Prostate gland (tissue), 2 donors: ENCODE measurements around the gene MARK2. TPM values are rescaled to one million over a fixed set of nuclear protein-coding genes. Genes with fewer than 3 reads are reported as not detected.

Source experiments
- DNase-seq: peaks from one replicate; pipeline ENCODE4 v3.0.0-alpha.2; 2019; ENCODE audit warnings: low spot score
- H3K27ac ChIP-seq, 2 donors: fragments of 200-600 bp; sonication (generic); 2 replicates each; pipeline ENCODE4 v1.5.1; 2017 to 2019
- H3K27me3 ChIP-seq: fragments of 200-600 bp; sonication (generic); replicated peaks from 2 replicates; pipeline ENCODE4 v1.5.1; 2019; ENCODE audit not compliant: insufficient read depth
- H3K36me3 ChIP-seq, 2 donors: fragments of 200-600 bp; sonication (generic); 1 replicate in 1 of 2; 2 replicates in 1 of 2; pipeline versions ENCODE4 v1.5.1 to v1.8.1; 2017 to 2019
- H3K4me1 ChIP-seq: fragments of 200-600 bp; sonication (generic); replicated peaks from 2 replicates; pipeline ENCODE4 v1.5.1; 2019
- H3K4me3 ChIP-seq, 2 donors: fragments of 200-600 bp; sonication (generic); 2 replicates each; pipeline ENCODE4 v1.5.1; 2017 to 2019
- H3K9me3 ChIP-seq: fragments of 200-600 bp; sonication (generic); 2 replicates; pipeline ENCODE4 v1.5.1; 2017
- POLR2A ChIP-seq: fragments of 450-650 bp; IDR thresholded peaks from one replicate; pipeline ENCODE4 v1.6.1; 2016; ENCODE audit warnings: antibody characterized with exemption, mild to moderate bottlenecking
- POLR2AphosphoS5 ChIP-seq: sonication (generic); formaldehyde crosslinking; IDR thresholded peaks from one replicate; pipeline ENCODE4 v1.6.1; 2017; ENCODE audit warnings: antibody characterized with exemption
- WGBS: methylation state at CpG from one replicate; pipeline ENCODE4 v1.1.5; 2018; 5-methylcytosine and 5-hydroxymethylcytosine counted together
- intact Hi-C: fragments of 100-400 bp; cut with DNase I; formaldehyde crosslinking; loops from one replicate; pipeline ENCODE4 v1.14.2; 2022
- total RNA-seq, 2 donors: library from RNA; depleted of rRNA; stranded (reverse); fragments of >200 nt; gene quantifications; one replicate each; pipeline ENCODE4 v1.1.0, GENCODE V29; 2016
- TF ChIP-seq, protein P1 (sequence below), 4 experiments: fragments of 200-600 bp in 2 of 4; fragments of 450-650 bp in 2 of 4; sonication (generic) in 2 of 4; IDR thresholded peaks; 1 replicate in 3 of 4; 2 replicates in 1 of 4; pipeline ENCODE4 v1.5.1; 2016 to 2019; ENCODE audit warnings: antibody characterized with exemption in 4 of 4, mild to moderate bottlenecking in 2 of 4, moderate library complexity in 2 of 4

Gene MARK2
- total RNA-seq, 2 donors from 2014 or later, result 65.4 to 67.2 TPM

DNA sequence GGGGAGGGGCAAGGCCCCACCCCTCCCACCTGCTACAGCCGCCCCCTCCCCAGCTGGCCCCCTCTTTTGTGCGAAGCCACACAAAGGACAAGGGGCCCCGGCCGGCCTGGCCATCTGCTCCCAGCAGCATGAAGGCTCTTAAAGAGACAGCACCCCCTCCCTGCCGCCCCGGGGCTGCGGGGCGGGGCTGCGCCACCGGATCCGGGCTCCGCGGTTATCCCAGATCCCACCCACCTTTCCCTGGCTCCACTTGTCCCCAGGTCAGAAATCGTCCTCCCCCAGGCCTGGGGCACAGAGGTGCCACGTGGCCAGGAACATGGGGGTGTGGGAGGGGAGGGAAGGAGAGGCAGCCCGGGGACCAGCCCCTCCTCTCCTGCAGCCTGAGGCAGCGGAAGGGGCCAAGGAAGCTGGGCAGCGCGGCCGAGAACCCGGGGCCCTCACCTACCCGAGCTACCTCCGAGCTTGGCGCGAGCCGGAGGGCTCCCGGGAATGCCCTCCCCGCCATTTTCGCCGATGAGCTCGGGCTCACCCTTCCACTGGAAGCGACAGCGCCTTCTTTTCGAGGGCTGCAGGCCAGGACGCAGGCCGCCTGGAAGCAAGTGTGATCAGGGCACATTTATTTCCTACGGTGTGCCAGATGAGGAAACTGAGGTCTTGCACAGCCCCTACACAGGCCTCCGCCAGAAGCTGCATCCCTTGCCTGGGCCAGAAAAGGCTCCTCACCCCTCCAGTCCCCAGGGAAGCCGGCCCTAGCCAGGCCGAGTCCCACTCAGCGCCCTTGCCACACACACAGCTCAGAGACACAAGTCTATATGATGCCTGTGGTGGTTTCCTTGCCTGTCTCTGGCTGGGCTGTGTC is 80.6 kb downstream of the MARK2 start:
- 32% methylated on average over 36 of the region's 41 CpGs for WGBS
- intact Hi-C loops, result no loop called here
- TF ChIP-seq POLR2A (no peak), POLR2AphosphoS5 (no peak)
- TF ChIP-seq, protein P1, sequence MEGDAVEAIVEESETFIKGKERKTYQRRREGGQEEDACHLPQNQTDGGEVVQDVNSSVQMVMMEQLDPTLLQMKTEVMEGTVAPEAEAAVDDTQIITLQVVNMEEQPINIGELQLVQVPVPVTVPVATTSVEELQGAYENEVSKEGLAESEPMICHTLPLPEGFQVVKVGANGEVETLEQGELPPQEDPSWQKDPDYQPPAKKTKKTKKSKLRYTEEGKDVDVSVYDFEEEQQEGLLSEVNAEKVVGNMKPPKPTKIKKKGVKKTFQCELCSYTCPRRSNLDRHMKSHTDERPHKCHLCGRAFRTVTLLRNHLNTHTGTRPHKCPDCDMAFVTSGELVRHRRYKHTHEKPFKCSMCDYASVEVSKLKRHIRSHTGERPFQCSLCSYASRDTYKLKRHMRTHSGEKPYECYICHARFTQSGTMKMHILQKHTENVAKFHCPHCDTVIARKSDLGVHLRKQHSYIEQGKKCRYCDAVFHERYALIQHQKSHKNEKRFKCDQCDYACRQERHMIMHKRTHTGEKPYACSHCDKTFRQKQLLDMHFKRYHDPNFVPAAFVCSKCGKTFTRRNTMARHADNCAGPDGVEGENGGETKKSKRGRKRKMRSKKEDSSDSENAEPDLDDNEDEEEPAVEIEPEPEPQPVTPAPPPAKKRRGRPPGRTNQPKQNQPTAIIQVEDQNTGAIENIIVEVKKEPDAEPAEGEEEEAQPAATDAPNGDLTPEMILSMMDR (IDR thresholded peaks at IDR 0.05), result no peak
- Histone ChIP-seq H3K36me3 (no peaks in the 10 kb centered on the region), H3K9me3 (no peaks in the 10 kb centered on the region), H3K27me3 (no peaks in the 10 kb centered on the region), H3K27ac (peak overlapping the region; percentile 52 to 61), H3K4me3 (no peak overlapping the region), H3K4me1 (peaks cover 14% of the 10 kb centered on the region)
- DNase-seq, result no peak

DNA sequence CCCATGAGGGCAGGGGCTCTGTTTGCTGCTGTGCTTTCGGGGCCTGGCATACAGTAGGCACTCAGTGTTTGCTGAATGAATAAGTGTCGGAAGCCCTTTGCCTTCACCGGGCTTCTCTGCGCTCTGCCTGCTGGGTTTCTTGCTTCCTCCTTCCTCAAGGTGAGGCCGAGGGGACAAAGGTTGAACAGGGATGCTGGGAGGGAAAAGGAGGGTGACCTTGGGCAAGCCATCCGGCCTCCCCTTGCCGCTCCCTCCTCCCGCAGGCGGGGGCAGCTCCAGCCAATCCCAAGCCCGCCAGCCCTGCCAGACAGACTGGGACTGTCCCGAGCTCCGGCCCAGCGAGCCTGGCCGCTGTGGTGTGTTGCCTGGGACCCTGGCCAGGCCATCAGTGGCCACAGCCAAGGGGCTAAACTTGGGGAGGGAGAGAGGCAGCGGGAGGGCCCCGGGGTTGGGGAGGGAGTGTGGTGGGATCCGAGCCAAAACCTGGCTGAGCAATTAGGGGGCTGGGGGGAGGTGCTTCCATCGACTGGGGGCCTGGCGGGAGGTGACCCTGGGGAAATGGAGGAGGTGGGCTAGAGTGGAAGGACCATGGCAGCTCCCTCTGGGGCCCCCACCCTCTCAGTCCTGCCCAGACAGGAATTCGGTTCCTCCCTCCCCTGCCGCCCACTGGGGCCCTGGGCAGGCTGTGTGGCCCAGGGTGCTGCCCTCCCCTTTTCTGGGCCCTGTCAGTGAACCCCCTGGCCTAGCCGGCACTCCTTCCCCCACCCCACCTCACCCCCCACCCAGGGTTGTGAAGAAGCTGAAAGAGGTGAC is 81.4 kb downstream of the MARK2 start:
- intact Hi-C loops, result no loop called here
- Histone ChIP-seq H3K27me3 (no peaks in the 10 kb centered on the region), H3K4me1 (peaks cover 14% of the 10 kb centered on the region), H3K9me3 (no peaks in the 10 kb centered on the region), H3K27ac (peak overlapping the region; percentile 52 to 61), H3K4me3 (no peak overlapping the region), H3K36me3 (no peaks in the 10 kb centered on the region)
- DNase-seq, result no peak
- TF ChIP-seq POLR2A, result no peak
- TF ChIP-seq, protein P1 (IDR thresholded peaks at IDR 0.05), result no peak
- TF ChIP-seq POLR2AphosphoS5, result no peak
- WGBS, result 31% methylated on average over 22 of the region's 22 CpGs

DNA sequence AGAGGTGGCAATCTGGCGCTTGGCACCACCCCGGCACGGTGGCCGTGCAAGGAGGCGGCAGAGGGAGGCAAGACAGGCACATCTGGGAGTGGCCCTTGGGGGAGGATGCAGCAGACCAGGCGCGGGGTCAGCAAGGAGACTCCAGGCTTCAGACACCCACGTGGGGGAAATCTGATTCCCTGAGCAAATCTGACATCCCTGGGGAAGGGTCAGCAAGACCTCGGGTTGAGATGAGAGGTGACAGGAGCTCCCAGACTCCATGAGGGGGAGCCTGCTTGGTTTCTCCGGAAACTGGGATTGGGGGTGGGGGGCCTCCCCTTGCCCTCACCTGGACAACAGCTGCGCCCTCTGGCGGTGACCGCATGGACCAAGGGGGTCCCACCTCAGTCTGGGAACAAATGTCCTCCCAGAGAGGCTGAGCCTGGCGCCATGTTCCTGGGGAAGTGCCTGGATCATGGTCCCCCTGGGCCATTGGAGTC is 82.1 kb downstream of the MARK2 start:
- TF ChIP-seq POLR2AphosphoS5 (no peak), POLR2A (no peak)
- TF ChIP-seq, protein P1 (IDR thresholded peaks at IDR 0.05), result peak in 2 of 4 experiments; percentile 28 to 37
- DNase-seq, result no peak
- H3K27ac ChIP-seq, result no peak overlapping the region
- peaks cover 13% of the 10 kb centered on the region for H3K4me1 ChIP-seq
- no peaks in the 10 kb centered on the region for H3K27me3 ChIP-seq
- intact Hi-C loops, result no loop called here
- H3K4me3 ChIP-seq, result no peak overlapping the region
- no peaks in the 10 kb centered on the region for H3K9me3 ChIP-seq
- 51% methylated on average over 14 of the region's 14 CpGs for WGBS
- H3K36me3 ChIP-seq, result no peaks in the 10 kb centered on the region

DNA sequence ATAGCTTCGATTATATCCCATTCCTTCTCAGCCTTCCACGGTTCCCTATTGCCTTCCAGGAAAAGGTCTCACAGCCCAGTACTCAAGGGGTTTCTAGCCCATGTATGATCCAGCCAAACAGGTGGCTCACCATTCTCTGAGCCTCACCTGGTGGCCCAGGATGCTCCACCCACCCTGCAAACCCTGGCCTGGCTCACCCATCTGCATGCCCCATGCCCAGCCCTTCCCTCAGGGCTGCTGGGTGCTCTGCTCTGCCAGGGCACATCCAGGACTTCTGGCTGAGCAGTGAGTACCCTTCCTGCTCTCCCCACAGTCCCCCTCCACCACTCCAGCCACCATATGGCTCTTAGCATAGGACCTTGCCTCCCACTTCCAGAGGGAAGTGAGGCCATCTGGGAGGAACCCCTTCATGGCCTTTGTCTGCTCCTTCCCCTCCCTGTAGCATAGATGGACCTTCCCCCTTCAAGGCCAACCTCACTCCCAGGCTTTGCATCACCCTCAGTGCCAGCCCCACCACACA is 83.8 kb downstream of the MARK2 start:
- H3K27me3 ChIP-seq, result no peaks in the 10 kb centered on the region
- WGBS, result 83% methylated on average over 2 of the region's 2 CpGs
- H3K36me3 ChIP-seq, result no peaks in the 10 kb centered on the region
- TF ChIP-seq, protein P1 (IDR thresholded peaks at IDR 0.05), result no peak
- no peak for TF ChIP-seq POLR2AphosphoS5
- TF ChIP-seq POLR2A, result no peak
- H3K9me3 ChIP-seq, result no peaks in the 10 kb centered on the region
- H3K4me3 ChIP-seq, result no peak overlapping the region
- intact Hi-C loops, result no loop called here
- no peak for DNase-seq
- H3K4me1 ChIP-seq, result peaks cover 3% of the 10 kb centered on the region
- H3K27ac ChIP-seq, result no peak overlapping the region
